Lower leg skin (tissue), 3 donors: ENCODE data around the gene SDR9C7.

ENCODE experiments used
- CTCF ChIP-seq, 3 donors: fragments of 450-650 bp; IDR thresholded peaks; one replicate each; pipeline ENCODE4 v1.5.1; 2016; ENCODE audit warnings: antibody characterized with exemption in 3 of 3, mild to moderate bottlenecking in 3 of 3, moderate library complexity in 2 of 3
- POLR2A ChIP-seq, 2 donors: fragments of 450-650 bp; IDR thresholded peaks; one replicate each; pipeline ENCODE4 v1.6.1; 2016 to 2017; ENCODE audit warnings: antibody characterized with exemption in 2 of 2, mild to moderate bottlenecking in 1 of 2, moderate library complexity in 1 of 2

- TF ChIP-seq CTCF (IDR thresholded peaks at IDR 0.05) (no peak), POLR2A (IDR thresholded peaks at IDR 0.05) (no peak)
Measured at GRCh38 chr12:56929780-56930179, 4.4 kb downstream of the SDR9C7 start.
